HG02759 (cell line): ENCODE results near the gene KIAA1958.
"Not testable (repeated sequence)": the region's sequence is repeated elsewhere in the genome, so short reads cannot be mapped to it uniquely, and the experiment has no call there.

ENCODE experiments used
- ATAC-seq: cut with Tn5 transposase; IDR thresholded peaks from one replicate; pipeline ENCODE4 v1.9.1; 2021; ENCODE audit warnings: mild to moderate bottlenecking, moderate library complexity; ENCODE audit not compliant: unreplicated experiment

The KIAA1958 gene

DNA sequence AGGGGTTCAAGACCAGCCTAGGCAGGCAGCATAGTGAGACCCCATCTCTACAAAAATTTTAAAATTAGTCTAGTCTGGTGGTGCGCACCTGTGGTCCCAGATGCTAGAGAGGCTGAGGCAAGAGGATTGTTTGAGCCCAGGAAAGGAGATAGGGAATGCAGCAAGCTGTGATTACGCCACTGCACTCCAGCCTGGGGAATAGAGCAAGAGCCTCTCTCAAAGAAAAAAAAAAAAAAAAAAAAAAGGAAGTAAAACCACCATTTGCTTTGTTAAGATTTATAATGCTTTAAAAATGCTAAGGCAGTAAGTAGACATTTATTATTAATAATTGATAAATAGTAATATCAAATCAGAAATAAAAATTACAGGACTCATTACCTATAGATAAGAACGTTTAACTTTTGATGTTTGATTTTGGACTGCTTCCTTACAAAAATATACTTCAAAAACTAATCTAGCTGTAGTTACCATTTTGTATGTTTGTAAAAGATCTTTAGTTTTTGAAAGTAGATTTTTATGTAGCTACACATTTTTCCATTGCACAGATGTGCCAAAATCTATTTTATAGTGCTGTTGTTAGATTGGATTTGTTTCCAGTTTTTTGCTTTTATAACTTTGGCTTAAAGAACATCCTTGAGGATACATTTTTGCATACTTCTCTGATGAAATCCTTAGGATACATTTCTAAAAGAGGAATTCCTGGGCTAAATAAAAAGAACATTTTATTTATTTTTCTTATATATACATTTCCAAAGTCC, 144.9 kb downstream of the KIAA1958 start:
- ATAC-seq, result no peak

- ATAC-seq, result no peak
These were observed 153.7 kb downstream of the KIAA1958 start for GRCh38 chr9:112640311-112640710.

DNA sequence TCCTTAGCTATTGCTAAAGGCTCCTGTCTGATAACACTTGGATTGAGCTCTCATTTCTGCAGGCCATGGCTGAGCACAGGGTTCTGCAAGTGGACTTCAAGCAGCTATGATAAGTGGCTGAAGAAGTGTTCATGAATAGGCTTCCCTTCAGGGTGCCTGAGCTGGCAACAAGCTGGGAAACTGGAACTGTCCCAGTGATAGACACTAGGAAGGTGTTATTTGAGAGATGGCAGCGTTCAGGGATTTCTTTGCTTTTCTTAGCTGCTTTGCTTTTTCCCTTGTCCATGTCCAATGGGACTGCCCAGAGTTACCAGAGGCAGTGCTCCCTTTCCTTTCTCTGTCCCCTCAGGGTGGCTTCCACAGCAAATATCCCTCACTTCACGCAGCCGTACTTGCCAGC, 155.5 kb downstream of the KIAA1958 start:
- no peak for ATAC-seq

DNA sequence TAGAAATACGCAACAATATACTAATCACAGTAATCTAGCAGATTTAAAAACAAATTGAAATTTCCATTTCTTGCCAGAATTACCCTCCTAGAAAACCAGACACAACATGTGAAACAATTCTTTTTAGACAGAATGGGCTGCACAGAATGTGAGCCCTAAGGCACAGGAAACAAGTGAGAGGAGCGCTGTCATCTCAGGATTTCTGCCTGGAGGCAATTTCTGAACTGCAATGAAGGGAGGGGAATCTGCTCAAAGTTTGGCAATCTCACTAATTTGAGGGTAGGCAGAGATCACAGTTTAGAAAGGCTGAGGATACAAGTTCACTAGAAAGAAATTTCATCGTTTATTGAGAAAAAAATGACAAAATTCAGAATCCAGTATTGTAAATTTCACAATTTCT, 161.0 kb downstream of the KIAA1958 start:
- ATAC-seq, result no peak

GRCh38 chr9:112648624-112649023, 162.0 kb downstream of the KIAA1958 start:
- no peak for ATAC-seq

- no peak for ATAC-seq
These were observed 167.7 kb downstream of the KIAA1958 start for GRCh38 chr9:112654282-112654681.

- no peak for ATAC-seq
These were observed 169.0 kb downstream of the KIAA1958 start for GRCh38 chr9:112655668-112656067.

GRCh38 chr9:112659906-112660305, 173.3 kb downstream of the KIAA1958 start:
- no peak for ATAC-seq

GRCh38 chr9:112663681-112664080, 177.1 kb downstream of the KIAA1958 start:
- ATAC-seq, result no peak

GRCh38 chr9:112664531-112664930, 177.9 kb downstream of the KIAA1958 start:
- ATAC-seq, result no peak

- ATAC-seq, result no peak
These were observed 178.7 kb downstream of the KIAA1958 start for GRCh38 chr9:112665347-112665746.

- ATAC-seq, result no peak
These were observed 182.7 kb downstream of the KIAA1958 start for GRCh38 chr9:112669326-112669725.

DNA sequence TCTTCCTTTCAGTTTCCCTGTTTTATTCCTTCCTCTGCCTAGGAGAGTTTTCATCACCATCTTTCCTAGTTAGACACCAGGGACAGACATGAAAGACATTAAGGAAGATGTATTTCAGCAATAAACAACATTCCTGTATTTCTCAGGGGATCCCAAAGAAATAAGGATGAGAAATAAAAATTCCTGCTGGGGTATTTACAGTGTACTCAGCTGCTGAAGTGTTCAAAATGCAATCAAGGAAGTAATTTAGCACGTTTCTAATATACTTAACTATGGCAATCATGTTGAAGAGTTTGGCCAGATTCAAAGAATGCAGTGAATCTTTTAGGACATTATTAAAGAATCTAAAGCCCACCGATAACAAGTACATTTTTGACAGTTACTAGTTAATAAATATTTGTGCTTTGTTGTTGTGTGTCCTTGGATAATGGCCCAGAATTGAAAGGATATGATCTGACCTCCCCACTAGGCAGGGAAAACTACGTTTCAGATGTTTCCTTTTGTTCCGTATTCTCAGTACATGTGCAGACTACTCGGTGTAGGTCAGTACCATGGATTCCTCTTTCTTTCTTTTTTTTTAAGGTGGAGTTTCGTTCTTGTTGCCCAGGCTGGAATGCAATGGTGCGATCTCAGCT, 184.5 kb downstream of the KIAA1958 start:
- no peak for ATAC-seq

DNA sequence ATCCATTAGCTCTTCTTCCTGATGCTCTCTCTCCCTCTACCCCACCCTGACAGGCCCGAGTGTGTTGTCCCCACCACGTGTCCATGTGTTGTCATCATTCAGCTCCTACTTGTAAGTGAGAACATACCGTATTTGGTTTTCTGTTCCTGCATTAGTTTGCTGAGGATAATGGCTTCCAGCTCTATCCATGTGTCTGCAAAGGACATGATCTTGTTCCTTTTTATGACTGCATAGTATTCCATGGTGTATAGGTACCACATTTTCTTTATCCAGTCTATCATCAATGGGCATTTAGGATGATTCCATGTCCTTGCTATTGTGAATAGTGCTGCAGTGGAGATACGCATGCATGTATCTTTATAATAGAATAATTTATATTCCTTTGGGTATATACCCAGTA, 186.6 kb downstream of the KIAA1958 start:
- not testable (repeated sequence) for ATAC-seq

GRCh38 chr9:112677040-112677439, 190.4 kb downstream of the KIAA1958 start:
- no peak for ATAC-seq

- ATAC-seq, result no peak
These were observed 194.2 kb downstream of the KIAA1958 start for GRCh38 chr9:112680731-112681402.

GRCh38 chr9:112689161-112689740, 202.6 kb downstream of the KIAA1958 start:
- ATAC-seq, result no peak

- no peak for ATAC-seq
These were observed 208.3 kb downstream of the KIAA1958 start for GRCh38 chr9:112694706-112695555.

- no peak for ATAC-seq
These were observed 209.8 kb downstream of the KIAA1958 start for GRCh38 chr9:112696461-112696860.

DNA sequence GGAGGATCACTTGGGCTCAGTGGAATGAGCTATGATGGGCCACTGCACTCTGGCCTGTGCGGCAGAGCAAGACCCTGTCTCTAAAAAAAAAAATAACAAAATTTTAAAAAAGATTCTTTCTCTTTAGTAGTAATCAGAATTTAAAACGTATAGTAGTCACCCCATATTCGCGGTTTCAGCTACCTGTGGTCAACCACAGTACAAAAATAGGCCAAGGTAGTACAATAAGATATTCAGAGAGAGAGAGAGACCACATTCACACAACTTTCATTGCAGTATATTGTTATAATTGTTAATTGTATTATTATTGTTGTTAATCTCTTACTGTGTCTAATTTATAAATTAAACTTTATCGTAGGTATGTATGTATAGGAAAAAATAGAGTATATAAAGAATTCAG, 212.6 kb downstream of the KIAA1958 start:
- peak; percentile 59 for ATAC-seq

DNA sequence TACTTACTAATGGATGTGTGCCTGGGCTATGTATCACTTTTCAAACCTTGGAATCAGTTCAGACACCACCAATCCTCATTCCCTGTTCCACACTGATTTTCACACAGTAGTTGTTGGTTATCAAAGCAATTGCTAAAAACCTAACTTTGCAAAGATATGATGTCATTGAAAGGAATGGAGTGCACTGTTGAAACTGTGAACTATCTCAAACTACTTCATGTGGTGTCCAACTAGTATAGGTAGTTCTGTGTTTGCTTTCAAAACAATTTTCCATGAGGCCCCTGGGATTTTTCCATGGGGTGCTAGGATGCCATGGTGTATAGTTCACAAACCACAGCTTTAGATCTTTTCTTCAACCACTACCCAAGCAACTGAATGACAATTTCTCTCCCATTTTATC, 213.5 kb downstream of the KIAA1958 start:
- no peak for ATAC-seq
